Cortex of kidney (tissue), 1 donor: ENCODE measurements around the gene UCMA.
"Not testable (repeated sequence)": the region's sequence is repeated elsewhere in the genome, so short reads cannot be mapped to it uniquely, and the experiment has no call there.

Source experiments
- DNase-seq: peaks from one replicate; lab custom pipeline; 2025; lab: John Stamatoyannopoulos, UW

UCMA gene, protein sequence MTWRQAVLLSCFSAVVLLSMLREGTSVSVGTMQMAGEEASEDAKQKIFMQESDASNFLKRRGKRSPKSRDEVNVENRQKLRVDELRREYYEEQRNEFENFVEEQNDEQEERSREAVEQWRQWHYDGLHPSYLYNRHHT

DNA sequence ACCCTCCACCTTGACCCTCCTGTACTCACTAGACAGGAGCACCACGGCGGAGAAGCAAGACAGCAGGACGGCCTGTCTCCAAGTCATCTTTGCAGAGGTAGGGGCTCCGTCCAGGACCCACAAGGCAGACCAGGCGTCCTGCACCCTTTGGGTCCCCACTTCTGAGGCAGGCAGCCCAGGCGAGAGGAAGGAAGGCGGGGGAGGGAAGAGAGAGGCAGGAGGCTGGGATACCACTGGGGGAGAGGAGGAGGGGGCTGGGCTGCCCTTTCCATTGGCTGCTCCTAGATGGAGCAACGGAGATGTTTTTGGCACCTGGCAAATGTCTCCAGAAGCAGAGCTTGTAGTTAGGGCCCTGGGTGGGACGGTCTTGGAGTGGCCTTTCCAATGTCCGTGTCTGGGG, at the start of gene UCMA:
UCMA (minus strand) TSS at position 203 of the 400 bp plus-strand sequence; CDS start at position 87, 116 bp downstream.
- DNase-seq: no peak

DNA sequence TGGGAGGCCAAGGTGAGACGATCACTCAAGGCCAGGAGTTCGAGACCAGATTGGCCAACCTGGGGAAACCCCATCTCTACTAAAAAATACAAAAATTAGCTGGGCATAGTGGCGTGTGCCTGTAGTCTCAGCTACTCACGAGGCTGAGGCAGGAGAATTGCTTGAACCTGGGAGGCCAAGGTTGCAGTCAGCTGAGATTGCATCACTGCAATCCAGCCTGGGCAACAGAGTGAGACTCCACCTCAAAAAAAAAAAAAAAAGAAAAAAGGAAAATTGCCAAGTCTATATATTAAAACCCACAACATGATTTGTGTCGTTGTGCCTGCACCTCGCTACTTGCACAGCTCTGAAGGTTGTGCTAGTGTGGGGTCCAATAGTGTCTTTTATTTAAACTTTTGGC, 48.2 kb upstream of the UCMA start:
- not testable (repeated sequence) for DNase-seq

DNA sequence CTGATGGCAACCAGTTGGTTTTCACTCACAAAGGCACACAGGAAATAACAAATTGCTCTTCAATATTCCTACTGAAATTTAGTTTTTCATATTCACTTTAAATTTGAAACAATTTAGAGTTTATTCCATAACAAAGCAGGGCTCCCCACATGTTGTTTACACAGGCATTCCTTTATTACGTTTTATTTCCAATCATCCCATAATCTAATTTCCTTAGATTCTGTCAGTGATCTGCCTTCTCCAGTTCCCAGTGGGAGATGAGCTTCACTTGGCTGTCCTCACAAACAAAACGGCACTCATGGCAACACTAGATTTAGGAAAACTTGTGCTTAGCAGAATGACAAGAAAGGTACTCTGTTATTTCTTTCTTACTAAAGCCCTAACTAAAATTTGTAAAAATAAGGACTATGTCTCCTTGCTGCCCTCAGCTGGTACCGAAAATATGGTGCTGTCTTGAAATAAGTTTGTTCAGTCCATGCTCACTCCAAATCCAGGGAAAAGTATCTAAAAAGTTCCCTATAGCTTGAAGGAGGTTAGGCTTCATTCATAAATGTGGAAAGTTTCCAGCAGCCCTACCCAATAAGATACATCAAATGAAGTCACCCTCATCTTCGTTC, 42.7 kb upstream of the UCMA start:
- no peak for DNase-seq

DNA sequence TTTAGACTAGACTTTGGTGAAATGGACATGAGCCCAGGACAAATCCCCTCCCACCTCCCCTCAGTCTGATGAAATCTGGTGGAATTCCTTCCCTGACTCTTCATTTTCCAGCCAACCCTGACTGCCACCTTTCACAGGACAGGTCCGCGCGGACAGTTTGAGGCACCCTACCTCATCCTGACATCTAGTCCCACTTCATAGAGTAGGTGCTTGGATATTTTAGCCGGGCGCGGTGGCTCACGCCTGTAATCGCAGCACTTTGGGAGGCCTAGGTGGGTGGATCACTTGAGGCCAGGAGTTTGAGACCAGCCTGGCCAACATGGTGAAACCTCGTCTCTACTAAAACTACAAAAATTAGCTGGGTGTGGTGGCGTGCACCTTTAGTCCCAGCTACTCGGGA, 42.0 kb upstream of the UCMA start:
- not testable (repeated sequence) for DNase-seq

DNA sequence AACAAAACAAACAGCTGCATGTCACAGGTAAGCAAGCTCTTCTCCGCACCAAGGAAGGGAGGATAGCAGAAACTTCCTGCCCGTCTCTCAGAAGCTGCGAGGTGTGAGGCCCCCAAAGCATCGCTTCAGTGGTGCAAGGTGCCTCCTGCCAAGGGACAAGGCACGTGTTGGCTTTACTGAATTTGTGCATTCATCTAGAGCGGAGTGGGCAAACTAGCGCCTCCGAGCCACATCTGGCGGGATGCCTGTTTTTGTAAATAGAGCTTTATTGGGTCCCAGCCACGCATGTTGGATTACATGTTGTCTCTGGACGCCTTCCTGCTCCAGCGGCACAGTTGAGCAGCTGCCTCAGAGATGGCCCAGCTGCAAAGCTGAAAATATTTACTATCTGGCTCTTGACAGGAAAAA, 38.0 kb upstream of the UCMA start:
- no peak for DNase-seq

DNA sequence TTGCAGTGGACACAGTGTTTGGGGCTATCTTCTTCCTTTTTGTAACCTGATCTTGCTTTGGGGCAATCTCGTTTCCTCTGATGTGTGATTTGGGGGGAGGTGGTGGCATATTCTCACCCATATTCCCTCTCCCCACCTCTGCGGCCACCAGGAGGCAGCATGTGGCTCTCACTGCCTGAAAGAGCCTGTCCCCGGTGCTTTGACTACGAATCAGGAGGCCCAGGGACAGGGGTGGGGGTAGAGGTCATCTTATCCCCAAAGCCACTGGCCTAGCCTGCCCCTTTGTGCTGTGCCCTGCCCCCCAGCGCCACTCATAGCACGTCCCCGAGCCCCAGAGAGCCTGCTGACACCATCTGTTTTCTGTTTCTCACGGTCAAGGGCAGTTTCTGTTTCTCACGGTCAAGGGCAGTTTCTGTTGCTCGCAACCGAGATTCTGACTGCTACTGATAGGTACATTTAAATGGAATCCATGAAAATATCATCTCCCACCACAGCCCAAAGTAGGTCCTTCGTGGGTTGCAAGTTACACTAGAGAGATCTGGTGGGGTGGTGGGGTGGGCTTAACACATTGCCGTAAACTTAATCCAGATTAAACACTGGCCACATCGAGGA, 37.5 kb upstream of the UCMA start:
- no peak for DNase-seq

DNA sequence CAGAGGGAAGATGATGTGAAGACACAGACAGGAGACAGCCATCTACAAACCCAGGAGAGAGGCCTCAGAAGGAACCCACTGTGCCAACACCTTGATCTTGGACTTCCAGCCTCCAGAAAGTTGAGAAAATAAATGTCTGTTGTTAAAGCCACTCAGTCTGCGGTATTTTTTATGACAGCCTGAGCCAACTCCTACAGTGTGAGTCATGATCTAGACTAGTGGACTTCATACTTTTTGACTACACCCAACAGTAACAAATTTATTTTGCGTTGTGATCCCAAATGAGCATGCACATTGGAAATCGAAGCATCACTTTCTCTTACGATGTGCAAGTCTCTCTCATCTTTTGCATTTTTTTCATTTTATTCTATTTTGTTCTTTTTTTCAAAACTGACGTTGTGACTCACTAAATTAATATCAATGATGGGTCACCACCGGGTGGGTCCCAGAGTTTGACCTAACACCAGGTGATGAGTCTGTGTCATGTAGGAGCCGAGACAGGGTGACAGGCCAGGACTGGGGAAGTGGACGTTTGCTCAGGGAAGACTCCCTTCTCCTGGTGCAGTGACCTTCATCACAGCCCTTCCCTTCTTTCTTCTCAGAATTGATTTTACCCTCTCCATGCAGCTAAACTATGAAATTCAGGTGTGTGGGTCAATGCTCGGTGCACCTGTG, 36.8 kb upstream of the UCMA start:
- no peak for DNase-seq

DNA sequence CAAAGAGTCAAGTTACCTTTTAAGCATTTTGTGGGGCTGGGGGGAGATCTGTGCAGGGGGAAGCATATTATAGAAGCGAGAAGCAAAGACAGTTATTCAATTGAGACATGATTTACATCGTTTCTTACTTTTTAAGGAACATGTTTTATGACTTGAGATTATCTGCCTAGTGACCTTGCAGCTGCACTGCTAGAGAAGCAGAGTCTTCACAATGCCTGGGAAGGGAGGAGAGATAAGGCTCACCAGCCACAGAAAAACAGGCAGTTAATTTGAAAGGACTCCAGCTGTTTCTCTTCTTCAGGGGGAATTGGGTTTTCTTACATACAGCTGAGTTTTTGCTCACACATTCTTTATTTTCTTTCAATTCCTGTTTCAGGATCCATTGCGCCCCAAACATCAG, 34.7 kb upstream of the UCMA start:
- DNase-seq: no peak

DNA sequence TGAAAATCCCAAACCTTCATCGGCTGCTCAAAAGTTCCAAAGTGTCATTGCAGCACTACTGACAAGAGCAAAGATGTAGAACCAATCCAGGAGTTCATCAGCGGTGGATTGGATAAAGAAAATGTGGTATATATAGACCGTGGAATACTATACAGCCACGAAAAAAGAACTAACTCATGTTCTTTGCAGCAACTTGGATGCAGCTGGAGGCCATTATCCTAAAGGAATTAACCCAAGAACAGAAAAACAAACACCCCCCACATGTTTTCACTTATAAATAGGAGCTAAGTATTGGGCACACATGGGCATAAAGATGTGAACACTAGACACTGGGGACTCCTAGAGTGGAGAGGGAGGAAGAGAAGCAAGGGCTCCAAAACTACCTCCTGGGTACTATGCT, 34.1 kb upstream of the UCMA start:
- no peak for DNase-seq

DNA sequence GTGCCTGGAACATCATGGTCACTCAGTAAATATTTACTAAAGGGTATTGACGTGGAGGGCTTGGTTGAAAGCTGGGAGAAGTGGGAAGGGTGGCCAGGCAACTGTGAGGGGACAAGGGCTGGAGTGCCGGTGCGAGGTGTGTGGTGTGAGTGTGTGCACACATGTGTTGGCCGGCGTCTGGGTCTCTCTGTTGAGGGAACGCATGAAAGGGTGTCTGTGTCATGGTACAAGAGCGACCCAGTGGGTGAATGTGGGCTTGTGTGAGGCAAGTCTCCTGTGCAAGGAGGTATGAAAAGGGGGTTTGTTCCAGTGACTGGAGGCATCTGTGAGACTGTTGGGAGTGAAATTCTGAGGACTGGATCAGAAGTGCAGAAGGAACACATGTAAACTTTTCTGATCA, 29.4 kb upstream of the UCMA start:
- no peak for DNase-seq

DNA sequence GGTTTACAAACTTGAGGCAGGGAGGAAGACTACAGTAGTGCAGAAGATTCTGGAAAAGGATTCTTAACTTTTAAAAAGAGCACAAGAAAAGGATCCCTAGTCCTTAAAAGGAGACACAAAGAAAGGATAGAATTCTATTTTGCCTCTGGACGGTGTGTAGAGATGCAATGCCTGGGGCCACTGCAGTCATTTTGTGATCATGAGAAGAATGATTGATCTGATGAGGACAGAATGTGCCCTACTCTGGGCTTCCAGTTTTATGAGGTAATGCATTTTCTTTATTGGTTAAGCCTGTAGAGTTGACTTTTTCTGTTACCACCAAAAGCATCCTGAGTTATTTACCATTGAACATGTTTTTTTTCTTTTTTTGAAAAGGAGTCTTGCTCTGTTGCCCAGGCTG, 28.3 kb upstream of the UCMA start:
- DNase-seq: no peak

DNA sequence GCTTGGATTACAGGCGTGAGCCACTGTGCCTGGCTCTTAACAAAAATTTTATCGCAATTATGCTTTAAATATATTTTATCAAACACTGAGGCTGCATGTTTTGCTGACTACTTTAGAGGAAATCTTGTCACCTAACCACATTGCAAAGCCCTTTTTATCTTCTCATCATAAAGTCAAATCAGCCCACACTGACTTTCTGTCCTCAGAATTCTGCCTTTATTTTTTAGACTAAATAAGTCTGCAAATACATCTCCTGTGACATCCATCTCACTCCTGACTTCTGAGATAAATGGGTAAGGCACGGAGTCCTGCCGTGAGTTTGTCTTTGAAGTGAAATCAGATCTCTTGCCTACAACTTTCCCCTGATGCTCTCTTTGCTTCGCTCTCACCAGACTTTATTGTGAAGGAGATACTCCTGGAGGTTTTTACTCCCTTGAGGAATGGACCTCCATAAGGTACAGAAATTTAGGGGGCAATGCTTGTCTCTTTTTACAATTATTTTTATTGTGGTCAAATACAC, 23.5 kb upstream of the UCMA start:
- DNase-seq: no peak

DNA sequence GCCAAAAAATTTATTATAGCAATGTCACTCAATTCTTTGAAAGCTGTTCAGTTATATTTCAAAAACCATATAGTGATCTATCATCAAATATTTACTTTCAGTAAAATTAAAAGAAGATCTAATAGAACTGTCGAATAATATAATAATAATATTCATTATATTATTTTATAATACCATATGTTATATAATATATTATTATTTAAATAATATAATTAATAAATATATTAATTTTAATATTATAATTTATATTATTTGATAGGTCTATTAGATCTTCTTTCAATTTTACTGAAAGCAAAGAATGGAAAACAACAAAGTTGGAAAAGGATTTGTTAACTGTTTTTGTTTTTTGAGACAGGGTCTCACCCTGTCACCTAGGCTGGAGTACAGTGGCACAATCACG, 22.5 kb upstream of the UCMA start:
- DNase-seq: no peak

DNA sequence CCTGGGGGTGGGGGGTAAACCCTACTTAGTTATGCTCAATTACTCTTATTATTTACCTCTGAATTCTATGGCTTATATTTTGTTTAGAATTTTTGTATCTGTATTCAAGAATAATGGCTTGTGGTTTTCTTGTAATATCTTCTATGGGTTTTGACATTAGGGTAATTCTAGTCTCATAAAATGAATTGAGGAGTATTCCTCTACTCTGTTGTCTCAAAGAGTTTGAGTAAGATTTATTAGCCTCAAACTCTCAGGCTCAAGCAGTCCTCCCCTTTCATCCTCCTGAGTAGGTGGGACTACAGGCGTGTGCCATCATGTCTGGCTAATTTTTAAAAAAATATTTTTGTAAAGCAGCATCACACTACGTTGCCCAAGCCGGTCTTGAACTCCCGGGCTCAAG, 19.6 kb upstream of the UCMA start:
- no peak for DNase-seq

DNA sequence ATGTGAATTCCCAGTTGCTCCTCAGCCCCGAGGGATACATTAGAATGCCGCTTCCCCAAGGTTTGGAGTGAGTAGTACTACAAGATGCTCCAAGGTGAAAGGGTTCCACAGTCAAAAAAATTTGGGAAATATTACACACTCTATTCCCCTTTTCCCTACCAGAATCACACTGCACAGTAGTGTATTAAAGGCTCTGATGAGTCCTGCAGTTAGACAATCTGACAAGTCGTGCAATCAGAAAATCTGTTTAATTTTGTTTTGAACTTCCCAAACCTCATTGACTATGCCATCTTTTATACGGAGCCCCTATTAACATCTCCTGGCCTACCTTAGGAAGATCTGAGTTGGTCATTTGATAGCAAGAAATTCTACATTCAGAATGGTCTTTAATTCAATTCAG, 13.6 kb upstream of the UCMA start:
- no peak for DNase-seq

DNA sequence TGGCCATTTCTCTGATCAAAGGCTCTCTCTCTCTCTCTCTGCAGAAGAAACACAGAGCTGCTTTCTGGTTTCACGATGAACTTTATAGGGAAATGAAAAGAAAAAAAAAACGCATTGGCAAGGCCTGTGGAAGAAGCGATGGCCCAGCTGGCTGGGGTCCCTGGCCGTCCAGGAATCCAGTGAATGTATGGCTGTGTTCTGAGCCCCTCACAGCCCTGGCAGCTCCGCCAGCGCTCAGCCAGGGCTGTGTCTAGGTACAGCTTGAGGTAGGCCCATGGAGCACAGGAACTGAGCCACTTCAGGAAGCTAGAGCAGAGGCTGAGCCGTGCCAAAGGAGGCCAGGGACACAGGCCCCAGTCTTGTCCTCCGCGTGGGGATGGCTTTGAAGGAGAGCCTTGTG, 13.1 kb upstream of the UCMA start:
- DNase-seq: no peak

DNA sequence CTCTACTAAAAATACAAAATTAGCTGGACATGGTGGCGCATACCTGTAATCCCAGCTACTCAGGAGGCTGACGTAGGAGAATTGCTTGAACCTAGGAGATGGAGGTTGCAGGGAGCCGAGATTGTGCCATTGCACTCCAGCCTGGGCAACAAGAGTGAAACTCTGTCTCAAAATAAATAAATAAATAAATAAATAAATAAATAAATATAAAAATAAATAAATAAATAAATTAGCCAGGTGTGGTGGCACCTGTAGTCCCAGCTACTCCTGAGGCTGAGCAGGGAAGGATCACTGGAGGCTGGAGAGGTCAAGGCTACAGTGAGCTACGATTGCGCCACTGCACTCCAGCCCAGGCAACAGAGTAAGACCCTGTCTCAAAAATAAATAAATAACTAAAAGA, 8.1 kb upstream of the UCMA start:
- not testable (repeated sequence) for DNase-seq

DNA sequence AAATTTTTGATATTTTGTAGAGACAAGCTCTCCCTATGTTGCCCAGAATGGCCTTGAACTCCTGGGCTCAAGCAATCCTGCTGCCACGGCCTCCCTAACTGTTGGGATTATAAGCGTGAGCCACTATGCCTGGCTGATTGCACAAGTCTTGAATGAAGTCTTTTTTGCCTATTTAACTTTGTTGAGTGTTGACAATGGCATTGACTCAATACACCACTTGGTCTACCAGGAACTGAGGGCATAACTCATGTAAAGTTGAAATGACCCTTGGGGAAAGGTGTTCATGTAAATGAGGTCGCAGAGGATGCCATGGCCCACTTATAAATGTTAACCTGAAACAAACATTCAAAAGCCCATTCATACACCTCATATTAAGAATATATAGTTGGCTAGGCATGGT, 7.4 kb upstream of the UCMA start:
- DNase-seq: no peak

DNA sequence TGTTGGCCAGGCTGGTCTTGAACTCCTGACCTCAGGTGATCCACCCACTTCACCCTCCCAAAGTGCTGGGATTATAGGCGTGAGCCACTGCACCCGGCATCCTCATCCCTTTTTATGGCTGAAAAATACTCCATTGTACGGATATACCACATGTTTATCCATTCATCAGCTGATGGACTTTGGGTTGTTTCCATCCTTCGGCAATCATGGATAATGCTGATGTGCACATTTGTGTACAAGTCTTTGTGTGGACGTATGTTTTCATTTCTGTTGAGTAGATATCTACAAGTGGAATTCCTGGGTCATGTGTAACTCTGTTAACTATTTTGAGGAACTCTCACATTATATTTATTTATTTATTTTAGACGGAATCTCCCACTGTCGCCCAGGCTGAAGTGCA, 5.7 kb upstream of the UCMA start:
- DNase-seq: no peak

DNA sequence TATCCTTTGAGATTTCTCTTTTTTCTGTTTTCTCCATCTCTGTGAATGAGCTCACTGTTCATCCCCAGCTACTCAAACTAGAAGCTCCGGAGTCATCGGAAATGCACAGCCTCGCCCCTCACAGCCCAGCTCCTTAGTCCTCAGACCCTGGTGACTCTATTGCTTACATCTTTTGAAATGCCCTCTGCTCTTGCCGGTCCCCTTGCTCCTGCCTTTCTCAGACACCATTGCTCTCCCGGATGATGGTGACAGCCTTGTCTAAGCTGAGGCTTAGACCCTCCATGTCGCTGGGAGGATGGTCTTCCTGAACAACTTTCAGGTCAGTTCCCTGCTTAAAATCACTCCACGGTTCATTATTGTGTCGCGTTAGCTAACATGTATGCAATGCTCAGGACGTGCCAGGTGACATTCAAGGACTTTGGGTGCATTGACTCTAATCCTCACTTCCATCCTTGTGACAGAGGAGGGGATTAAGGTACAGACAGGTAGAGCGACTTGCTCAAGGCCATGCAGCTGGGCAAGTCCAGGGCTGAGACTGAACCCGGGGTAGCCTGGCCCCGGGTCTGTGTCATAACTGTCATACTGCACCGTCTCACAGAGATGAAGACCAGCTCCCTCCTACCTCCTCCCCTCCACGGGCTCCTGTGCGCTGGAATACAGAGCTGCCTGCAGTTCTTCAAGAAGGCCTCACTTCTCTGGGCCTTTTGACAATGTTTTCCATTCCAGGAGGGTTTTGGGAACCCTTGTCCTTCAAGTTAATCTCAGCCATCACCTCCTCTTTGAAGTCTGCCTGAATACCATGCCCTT, 4.3 kb upstream of the UCMA start:
- no peak for DNase-seq

DNA sequence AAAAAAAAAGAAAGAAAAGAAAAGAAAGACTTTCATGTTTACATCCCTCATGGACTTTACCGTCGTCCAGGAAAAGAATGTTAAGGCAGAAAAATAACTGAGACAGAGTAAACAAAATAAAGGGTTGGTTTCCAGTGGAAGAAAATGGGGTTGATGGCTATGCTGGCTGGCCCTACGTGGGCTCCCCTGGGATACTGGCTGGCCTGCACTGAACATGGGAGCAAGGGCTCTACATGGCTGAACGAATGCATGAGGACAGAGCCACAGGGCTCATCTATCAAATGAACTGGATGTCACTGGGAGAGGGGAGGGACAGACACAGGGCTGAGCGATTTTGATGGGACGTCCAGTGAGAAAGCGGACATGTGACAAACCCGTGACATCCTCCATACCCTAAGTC, 2.5 kb upstream of the UCMA start:
- DNase-seq: no peak

DNA sequence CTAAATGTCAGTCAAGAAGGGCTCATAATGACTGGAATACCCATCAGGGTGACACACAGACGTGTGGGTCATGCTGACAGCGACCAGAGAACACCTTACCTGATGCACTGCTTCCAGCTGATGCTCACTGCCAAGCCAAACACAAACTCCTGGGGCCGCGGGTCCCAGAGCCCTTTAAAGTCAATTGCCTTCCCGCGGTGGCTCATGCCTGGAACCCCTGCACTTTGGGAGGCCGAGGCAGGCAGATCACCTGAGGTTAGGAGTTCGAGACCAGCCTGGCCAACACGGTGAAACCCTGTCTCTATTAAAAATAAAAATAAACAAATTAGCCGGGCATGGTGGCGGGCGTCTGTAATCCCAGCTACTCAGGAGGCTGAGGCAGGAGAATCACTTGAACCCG, 562 bp upstream of the UCMA start:
- not testable (repeated sequence) for DNase-seq
